ENCODE data around the gene RXRA. TPM values are rescaled to one million over a fixed set of nuclear protein-coding genes. Genes with fewer than 3 reads are reported as not detected.

The RXRA gene
- total and polyA plus RNA-seq, 2 donors (not counting 3 experiments of a cell fraction or from before 2014, with no cell fraction given) = 15.4 to 37.4 TPM

DNA sequence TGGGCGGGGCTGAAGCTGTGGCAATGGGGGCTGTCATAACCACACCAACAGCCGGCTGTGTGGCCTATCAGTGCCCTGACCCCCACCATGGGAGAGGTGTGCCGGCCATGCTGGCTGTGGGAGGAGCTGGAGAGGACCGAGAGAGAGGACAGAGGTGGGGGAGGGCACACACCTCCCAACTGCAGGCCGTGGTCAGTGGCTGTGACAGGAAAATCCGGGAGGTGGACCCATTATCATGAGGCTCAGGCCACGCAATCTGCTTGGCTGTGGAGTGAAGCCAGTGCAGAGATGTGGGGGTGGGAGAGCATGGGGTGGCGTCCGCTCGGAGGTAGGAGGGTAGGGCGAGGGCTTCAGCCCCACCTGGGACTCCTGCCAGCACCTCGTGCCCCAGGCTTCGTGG lies 136.1 kb downstream of the RXRA start:
- Histone ChIP-seq H3K9ac (replicated peaks; ENCODE audit: extremely low read depth, insufficient read depth, low read length) (no peak overlapping the region), H3K36me3 (ENCODE audit: control insufficient read depth in 2 of 2, extremely low read depth in 1 of 2, insufficient read depth in 2 of 2, low read length in 2 of 2) (no peaks in the 10 kb centered on the region), H3K9me1 (replicated peaks; ENCODE audit: control insufficient read depth, extremely low read depth, insufficient read depth, low read length) (no peaks in the 10 kb centered on the region), H3K27me3 (ENCODE audit: control insufficient read depth in 2 of 2, insufficient read depth in 2 of 2, low read length in 2 of 2) (no peaks in the 10 kb centered on the region), H3K27ac (ENCODE audit: insufficient read depth, low read depth, low read length) (no peak overlapping the region), H4K20me1 (replicated peaks; ENCODE audit: control insufficient read depth, extremely low read depth, insufficient read depth, low read length) (no peaks in the 10 kb centered on the region), H3K9me3 (replicated peaks; ENCODE audit: control insufficient read depth, insufficient read depth, low read length) (no peaks in the 10 kb centered on the region), H3K4me1 (ENCODE audit: control insufficient read depth, extremely low read depth, insufficient read depth, low read length) (no peaks in the 10 kb centered on the region), H3K4me3 (replicated peaks in 1 of 3; ENCODE audit: insufficient read depth in 1 of 3, low read depth in 1 of 3, low read length in 3 of 3) (no peak overlapping the region), H3K4me2 (ENCODE audit: insufficient read depth, low read length) (no peak overlapping the region), H3K79me2 (ENCODE audit: control insufficient read depth, insufficient read depth, low read length) (no peaks in the 10 kb centered on the region), H2AFZ (ENCODE audit: low read depth, low read length) (no peak overlapping the region)
- BruUV-seq (replicated peaks) = no TSS peak
- intact Hi-C loops (cut with micrococcal nuclease) = no loop called here
- no peak for TF ChIP-seq FOS (IDR thresholded peaks at IDR 0.05; ENCODE audit: borderline replicate concordance, insufficient read depth, low read length)
- TF ChIP-seq POLR2A (IDR thresholded peaks at IDR 0.05; ENCODE audit: low read depth, low read length) = no peak
- TF ChIP-seq EZH2 (IDR thresholded peaks at IDR 0.05; ENCODE audit: borderline replicate concordance, low read depth, low read length, severe bottlenecking) = no peak
- TF ChIP-seq, protein P1, sequence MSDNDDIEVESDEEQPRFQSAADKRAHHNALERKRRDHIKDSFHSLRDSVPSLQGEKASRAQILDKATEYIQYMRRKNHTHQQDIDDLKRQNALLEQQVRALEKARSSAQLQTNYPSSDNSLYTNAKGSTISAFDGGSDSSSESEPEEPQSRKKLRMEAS (IDR thresholded peaks at IDR 0.05; ENCODE audit: insufficient read depth, insufficient read length) = no peak
- TF ChIP-seq, protein P2, sequence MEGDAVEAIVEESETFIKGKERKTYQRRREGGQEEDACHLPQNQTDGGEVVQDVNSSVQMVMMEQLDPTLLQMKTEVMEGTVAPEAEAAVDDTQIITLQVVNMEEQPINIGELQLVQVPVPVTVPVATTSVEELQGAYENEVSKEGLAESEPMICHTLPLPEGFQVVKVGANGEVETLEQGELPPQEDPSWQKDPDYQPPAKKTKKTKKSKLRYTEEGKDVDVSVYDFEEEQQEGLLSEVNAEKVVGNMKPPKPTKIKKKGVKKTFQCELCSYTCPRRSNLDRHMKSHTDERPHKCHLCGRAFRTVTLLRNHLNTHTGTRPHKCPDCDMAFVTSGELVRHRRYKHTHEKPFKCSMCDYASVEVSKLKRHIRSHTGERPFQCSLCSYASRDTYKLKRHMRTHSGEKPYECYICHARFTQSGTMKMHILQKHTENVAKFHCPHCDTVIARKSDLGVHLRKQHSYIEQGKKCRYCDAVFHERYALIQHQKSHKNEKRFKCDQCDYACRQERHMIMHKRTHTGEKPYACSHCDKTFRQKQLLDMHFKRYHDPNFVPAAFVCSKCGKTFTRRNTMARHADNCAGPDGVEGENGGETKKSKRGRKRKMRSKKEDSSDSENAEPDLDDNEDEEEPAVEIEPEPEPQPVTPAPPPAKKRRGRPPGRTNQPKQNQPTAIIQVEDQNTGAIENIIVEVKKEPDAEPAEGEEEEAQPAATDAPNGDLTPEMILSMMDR (IDR thresholded peaks at IDR 0.05; ENCODE audit: extremely low read depth in 1 of 2, insufficient read depth in 1 of 2, low read depth in 1 of 2, low read length in 2 of 2) = no peak
- CTCF ChIA-PET = interaction anchor here (1.4 kb wide), 1 partner anchor 10 kb away, joined by 6 read pairs; no protein-coding TSS in a partner anchor
- DNase-seq (ENCODE audit: low read depth, low spot score) (no peak), FAIRE-seq (no peak)
- dilution Hi-C loops (cut with MboI; ENCODE audit: extremely low pct_ligation_motif_present, low sequenced_read_pairs) = no loop called here
- POLR2A ChIA-PET = no interaction called here

DNA sequence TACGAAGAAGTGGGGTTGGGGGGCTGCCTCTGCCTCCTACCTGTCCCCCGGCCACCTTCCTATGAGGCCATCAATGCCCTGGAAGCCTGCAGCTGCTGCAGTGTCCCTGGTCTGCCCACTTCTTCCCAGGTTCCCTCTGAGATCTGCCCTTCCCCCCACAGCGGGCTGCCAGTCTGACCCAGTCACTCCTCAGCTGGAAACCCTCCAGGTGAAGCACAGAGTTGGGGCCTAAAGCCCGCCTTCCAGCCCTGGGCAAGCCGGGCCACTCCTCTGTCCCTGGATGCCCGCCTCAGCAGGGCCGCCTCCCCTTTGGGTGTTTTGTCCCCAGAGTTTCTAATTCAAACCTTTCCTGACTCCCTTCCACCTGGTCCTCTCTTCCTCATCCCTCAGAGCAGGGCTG lies 137.0 kb downstream of the RXRA start:
- Histone ChIP-seq H3K9me3 (replicated peaks; ENCODE audit: control insufficient read depth, insufficient read depth, low read length) (no peaks in the 10 kb centered on the region), H3K4me1 (ENCODE audit: control insufficient read depth, extremely low read depth, insufficient read depth, low read length) (no peaks in the 10 kb centered on the region), H3K36me3 (ENCODE audit: control insufficient read depth in 2 of 2, extremely low read depth in 1 of 2, insufficient read depth in 2 of 2, low read length in 2 of 2) (no peaks in the 10 kb centered on the region), H3K27ac (ENCODE audit: insufficient read depth, low read depth, low read length) (no peak overlapping the region), H3K4me2 (ENCODE audit: insufficient read depth, low read length) (no peak overlapping the region), H3K4me3 (replicated peaks in 1 of 3; ENCODE audit: insufficient read depth in 1 of 3, low read depth in 1 of 3, low read length in 3 of 3) (no peak overlapping the region), H3K9ac (replicated peaks; ENCODE audit: extremely low read depth, insufficient read depth, low read length) (no peak overlapping the region), H3K9me1 (replicated peaks; ENCODE audit: control insufficient read depth, extremely low read depth, insufficient read depth, low read length) (no peaks in the 10 kb centered on the region), H4K20me1 (replicated peaks; ENCODE audit: control insufficient read depth, extremely low read depth, insufficient read depth, low read length) (no peaks in the 10 kb centered on the region), H3K27me3 (ENCODE audit: control insufficient read depth in 2 of 2, insufficient read depth in 2 of 2, low read length in 2 of 2) (no peaks in the 10 kb centered on the region), H2AFZ (ENCODE audit: low read depth, low read length) (no peak overlapping the region), H3K79me2 (ENCODE audit: control insufficient read depth, insufficient read depth, low read length) (no peaks in the 10 kb centered on the region)
- BruUV-seq (replicated peaks) = no TSS peak
- ChIA-PET POLR2A (no interaction called here), CTCF (interaction anchor here (0.6 to 0.9 kb wide), 2 partner anchors 14 to 948 kb away, joined by 3 read pairs; no protein-coding TSS in a partner anchor)
- dilution Hi-C loops (cut with MboI; ENCODE audit: extremely low pct_ligation_motif_present, low sequenced_read_pairs) (no loop called here), intact Hi-C loops (cut with micrococcal nuclease) (no loop called here)
- TF ChIP-seq POLR2A (IDR thresholded peaks at IDR 0.05; ENCODE audit: low read depth, low read length) = no peak
- TF ChIP-seq POLR2AphosphoS5 (IDR thresholded peaks at IDR 0.05; ENCODE audit: insufficient read depth, low read depth, low read length) = no peak
- TF ChIP-seq GATA2 (IDR thresholded peaks at IDR 0.05; ENCODE audit: insufficient read depth, insufficient read length, low read depth, low read length) = no peak
- TF ChIP-seq EZH2 (IDR thresholded peaks at IDR 0.05; ENCODE audit: borderline replicate concordance, low read depth, low read length, severe bottlenecking) = no peak
- no peak for TF ChIP-seq MYC (IDR thresholded peaks at IDR 0.05; ENCODE audit: low read depth, low read length)
- no peak for TF ChIP-seq FOS (IDR thresholded peaks at IDR 0.05; ENCODE audit: borderline replicate concordance, insufficient read depth, low read length)
- TF ChIP-seq, protein P1 (IDR thresholded peaks at IDR 0.05; ENCODE audit: insufficient read depth, insufficient read length) = no peak
- TF ChIP-seq JUN (IDR thresholded peaks at IDR 0.05; ENCODE audit: borderline replicate concordance, insufficient read depth, insufficient read length, low read depth) = no peak
- TF ChIP-seq, protein P2 (IDR thresholded peaks at IDR 0.05; ENCODE audit: extremely low read depth in 1 of 2, insufficient read depth in 1 of 2, low read depth in 1 of 2, low read length in 2 of 2) = no peak
- DNase-seq (ENCODE audit: low read depth, low spot score) = no peak
- no peak for FAIRE-seq

Data from endothelial cell of umbilical vein (primary cell).